ENCODE data around the gene PPP1R26.
"Not testable (repeated sequence)": the region's sequence is repeated elsewhere in the genome, so short reads cannot be mapped to it uniquely, and the experiment has no call there.

The PPP1R26 gene

DNA sequence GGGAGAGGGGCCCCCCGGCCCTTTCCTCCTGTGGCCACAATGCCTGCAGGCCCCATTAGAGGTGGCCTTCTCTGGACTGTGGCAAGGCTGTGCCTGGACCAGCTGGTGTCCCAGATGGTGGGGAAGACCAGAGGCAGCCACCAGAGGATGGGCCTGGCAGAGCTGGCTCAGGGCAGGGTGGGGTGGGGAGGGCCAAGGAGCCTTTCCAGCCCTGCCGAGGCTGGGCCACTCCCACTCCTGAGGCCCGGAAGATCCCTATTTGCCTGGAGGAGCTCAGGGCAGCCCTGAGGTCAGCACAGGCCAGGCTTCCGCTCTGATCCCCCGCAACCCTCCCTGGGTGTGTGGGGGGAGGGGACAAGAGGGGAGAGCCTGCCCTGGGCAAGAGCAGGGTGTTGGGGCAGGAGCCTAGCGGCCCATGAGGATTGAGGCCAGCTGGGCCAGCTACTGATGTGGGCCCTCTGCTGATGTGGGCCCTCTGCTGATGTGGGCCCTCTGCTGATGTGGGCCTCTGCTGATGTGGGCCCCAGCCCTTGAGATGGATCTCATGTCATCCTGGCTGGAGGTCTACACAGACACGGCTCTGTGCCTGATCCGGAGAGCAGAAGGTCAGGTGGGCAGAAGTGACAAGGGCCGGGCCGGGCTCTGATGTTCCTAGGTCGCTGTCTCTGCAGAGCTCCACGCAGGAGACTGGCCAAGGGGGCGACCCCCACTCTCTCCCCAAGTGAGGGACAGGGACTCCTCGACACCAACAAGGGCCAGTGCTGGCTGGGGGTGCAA is 26.9 kb downstream of the PPP1R26 start:
- no peak for DNase-seq

DNA sequence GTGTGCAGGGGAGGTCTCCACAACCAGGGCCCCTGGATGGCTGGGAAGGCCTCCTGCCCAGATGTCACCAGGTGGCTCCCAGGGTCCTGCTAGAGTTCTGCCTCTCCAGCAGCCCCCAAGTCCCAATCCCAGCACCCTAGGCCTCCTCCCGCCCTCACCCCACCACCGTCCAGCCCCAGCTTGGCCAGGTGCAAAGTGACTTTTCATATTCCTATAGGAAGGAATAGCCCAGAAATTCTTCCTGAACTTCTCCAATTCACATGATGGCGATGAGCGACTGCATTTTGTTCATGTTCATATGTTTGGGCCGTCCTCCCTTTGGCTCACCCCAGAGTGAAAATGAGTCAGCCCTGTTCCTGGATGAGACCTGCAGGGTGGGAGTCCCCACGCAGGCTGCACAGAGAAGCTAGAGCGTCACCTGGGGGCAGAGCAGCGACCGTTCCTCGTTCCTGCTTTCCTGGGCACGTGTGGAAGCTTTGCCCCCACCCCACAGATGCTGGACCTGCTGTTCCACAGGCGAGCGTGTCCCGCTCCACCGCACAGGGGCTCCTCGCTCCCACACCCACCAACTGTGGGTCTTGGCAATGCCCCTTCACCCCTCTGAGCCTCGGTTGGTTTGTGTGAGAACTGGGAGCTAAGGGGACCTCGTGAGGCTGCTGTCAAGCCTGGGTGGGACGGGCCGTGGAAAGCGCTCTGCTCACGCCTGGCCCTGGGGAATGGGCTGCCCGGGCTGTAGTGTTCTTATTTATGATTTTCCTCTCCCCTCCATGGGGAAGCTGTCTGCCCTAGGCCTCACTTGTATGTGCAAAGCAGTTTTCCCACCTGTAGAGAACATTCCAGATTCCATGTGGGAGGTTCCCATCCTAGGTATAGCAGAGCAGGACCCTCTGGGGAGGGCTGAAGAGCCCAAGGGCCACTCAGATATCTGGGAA is 27.8 kb downstream of the PPP1R26 start:
- no peak for DNase-seq

DNA sequence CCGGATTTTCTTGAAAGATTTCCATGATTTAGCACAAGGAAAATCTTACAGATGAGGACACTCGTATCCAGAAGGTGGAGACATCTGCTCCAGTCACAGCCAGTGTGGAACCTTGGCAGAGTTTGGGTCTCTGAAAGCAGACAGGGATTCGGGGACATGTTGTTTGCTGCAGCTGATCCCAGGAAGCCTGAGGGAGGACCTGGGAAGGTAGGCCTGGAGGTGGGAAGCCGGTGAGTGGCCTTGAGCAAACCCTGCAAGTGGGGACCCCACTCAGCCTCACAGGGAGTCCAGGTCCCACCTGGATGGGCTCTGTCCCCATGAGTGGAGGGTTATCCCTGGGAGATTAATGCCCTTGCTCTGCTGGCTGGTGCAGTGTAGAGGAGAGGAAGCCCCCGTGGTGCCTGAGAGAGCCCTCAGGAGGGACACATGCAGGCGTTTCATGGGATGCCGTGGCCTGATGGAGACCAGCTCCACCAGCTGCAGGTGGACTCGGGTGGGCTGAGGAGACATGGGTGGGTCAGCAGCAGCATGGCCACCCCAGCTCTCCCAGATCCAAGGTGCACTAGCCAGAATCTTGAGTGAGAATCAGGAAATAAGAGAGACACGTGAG is 28.7 kb downstream of the PPP1R26 start:
- no peak for DNase-seq

DNA sequence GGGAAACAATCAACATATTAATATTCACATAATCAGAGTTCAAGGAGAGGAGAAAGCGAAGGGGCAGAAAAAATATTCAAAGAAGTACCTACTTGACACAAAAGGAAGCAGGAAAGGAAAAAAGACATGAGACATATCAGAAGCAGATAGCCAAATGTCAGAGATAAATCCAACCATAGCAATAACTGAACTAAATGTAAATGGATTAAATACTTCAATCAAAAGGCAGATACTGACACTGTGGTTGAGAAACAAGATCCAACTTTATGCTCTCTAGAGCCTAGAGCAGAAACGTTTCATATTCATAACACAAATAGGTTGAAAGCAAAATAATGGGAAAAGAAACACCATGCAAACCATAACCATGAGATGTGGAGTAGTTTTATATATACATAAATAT is 29.9 kb downstream of the PPP1R26 start:
- DNase-seq, result no peak

DNA sequence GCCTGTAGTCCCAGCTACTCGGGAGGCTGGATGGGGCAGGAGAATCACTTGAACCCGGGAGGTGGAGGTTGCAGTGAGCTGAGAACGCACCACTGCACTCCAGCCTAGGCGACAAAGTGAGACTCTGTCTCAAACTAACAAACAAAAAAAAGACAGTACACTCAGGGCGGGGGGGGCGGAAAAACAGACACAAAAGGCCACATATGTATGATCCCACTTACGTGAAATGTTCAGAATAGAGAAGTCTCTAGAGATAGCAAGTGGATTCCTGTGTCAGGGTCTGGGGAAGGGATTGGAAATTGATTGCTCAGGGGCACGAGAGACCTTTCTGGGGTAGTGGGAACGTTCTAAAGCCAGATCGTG is 32.6 kb downstream of the PPP1R26 start:
- DNase-seq, result no peak

DNA sequence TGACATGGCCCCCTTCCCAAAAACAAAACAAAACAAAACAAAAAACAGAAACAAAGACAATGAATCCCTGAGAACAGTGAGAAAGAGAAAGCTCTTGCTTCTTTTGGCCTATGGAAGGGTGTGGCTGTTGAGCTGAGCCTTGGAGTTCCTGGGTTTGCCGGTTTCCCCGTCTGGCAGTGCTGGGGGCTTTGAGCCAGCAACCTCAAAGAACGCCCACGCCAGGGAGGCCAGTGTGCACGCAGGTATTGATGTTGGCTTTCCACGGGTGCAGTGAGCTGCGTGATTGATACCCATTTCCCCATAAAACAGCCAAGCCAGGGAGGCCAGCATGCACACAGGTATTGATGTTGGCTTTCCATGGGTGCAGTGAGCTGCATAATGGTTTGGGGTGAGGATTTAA is 33.3 kb downstream of the PPP1R26 start:
- DNase-seq, result no peak

DNA sequence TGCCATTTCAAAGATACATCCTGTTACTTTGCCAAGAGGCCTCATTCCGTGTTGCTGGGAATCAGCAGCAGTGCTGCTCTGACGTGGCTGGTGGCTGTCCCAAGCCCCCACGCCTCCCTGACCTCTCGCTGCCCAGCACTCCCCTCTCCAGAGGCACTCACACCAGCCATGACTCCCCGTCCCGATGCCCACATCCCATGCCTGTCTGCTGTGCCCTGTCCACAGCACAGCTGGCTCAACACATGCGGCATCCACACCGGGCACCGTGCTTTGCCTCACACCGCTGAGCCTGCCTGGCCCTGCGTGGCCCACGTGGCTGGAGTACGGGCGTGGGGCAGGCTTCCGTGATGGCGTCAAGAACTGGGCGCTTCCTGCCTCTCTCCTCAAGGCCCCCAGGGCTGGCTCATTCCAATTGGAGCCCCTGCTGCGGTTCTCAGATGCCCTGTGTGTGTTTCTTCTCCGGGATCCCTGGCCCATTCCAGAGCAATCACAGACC is 33.8 kb downstream of the PPP1R26 start:
- DNase-seq, result no peak

DNA sequence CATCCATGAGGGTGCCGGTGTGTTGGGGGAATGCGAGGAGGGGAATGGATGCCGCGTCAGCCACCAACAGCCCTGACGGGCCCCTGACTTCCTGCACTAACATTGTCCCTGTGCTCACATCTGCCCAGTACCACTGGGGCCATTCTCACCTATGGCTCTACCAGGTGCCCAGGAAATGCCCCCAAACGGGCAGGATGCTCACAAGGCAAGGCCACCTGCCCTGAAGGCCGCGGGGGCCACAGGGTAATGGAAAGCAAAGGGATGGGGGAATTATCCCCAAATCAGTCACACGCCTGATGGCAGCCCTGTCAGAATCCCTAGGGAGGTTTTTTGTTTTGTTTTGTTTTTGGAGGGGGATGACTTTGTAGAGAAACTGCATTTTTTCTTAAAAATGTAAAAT is 34.3 kb downstream of the PPP1R26 start:
- DNase-seq, result not testable (repeated sequence)

DNA sequence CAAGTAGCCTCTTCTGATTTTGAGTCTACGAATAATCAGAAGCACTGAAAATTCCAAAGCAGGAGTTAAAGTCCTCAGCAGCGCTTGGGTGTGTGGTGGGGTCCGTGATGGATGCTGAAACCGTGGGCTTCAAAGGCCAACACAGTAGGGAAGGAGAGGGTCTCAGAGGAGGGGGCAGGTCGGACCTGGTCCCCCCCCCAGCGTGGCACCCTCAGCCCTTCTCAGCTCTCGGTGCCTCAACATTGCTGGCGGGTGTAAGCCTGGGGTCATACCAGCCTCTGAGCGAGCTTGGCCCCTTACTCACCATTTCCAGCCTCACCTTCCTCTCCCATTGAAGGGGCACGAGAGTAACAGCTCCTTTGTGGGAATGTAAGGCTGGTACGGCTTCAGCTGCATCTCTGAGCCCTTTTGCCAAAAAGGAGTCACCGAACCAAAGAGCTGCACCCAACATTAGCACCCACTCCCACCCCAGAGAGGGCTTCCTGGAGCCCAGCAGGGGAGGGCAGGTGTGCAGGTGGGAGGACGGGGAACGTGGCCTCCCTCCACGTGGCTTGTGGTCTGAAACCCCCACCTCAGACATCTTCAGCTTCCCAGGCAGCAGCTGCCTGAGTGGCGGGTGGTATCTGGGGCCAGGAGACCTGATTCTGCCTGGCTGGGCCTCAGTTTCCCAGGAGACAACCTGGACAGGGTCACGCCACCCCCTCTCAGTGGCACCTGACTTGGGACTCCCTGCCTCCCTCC is 34.9 kb downstream of the PPP1R26 start:
- no peak for DNase-seq

DNA sequence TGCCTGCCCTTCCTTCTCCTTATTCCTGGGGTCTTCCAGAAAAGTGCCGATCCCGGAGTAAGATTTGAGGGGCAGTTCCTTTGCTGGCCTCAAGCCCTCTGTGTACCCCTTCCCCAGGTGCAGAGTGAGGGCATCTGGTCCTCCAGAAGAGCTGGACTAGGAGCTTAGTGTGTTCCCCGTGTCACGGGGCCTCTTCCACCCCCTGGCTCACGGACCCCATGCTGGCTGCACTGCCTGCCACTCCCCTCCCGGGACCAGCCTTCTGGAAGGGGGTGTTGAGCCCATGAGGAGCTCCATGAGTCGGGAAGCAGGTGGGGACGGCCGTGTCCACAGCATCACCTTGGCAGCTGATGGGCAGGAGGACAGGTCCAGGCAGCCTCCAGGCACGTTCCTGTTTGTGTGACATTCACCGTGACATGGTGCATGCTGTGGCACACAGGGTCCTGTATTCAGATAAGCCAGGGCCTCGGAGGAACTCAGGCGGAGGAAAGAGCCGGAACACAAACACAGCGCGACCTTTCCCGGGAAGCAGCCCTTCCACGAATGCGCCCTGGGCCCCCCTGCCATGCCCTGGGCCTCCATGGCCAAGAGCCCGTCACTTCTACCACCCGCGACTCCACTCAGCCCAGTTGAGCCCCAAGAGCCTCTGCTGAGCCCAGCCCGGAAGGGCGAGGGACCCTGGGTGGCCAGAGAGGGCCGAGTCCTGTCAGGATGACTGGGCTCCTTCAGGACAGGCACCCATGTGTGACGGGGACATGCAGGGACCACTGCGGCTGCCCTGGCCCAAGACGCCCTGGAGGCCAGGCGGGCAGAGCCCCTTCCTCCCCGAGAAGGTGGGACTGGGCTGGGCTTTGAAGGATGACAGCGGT is 35.7 kb downstream of the PPP1R26 start:
- DNase-seq, result no peak

DNA sequence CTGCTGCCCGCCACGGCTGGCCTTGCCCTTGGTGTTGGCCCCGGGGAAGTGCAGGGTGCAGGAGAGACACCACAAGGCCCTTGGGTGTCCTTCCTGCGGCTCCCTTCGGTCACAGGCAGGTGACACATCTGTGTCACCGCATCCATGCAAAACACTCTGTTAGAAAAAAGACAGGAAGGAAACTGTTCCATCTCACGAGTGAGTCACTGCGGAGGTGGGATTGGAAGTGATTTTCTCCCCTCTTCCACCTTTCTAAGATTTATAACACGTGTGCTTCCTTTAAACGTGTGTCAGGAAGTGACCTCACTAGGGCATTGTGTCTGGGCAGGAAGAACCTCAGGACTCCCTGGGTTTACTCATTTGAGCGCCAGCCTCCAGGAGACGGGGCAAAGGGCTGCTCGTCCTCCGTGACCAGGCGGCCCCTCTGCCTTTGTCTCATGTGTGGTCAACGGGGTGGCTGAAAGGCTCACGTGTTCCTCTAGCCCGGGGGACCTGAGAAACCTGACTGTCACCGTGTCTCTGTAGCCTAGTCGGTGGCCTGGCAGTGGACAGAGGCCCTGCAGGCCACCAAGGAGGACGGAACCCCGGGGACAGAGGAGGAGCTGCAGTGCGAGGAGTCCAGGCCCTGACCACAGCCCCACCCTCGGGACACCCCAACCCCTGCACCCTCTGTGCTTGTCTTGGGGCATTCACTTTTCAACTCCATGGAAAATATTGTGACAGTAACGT is 36.7 kb downstream of the PPP1R26 start:
- DNase-seq, result no peak

DNA sequence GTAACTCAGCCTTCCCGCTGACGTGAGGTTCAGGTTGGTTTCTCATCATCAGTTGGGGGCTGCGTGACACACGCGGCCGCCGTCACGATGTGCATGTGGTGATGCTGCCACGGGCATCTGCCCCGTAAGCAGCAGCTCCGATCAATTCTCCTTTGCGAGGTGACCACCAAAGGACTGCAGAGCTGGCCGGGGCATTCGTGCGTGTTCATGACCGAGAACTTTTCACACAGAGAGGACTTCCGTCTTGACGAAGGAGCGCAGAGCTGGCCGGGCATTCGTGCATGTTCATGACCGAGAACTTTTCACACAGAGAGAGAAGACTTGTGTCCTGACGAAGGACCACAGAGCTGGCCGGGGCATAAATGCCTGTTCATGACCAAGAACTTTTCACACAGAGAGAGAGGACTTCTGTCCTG is 37.8 kb downstream of the PPP1R26 start:
- DNase-seq, result no peak

DNA sequence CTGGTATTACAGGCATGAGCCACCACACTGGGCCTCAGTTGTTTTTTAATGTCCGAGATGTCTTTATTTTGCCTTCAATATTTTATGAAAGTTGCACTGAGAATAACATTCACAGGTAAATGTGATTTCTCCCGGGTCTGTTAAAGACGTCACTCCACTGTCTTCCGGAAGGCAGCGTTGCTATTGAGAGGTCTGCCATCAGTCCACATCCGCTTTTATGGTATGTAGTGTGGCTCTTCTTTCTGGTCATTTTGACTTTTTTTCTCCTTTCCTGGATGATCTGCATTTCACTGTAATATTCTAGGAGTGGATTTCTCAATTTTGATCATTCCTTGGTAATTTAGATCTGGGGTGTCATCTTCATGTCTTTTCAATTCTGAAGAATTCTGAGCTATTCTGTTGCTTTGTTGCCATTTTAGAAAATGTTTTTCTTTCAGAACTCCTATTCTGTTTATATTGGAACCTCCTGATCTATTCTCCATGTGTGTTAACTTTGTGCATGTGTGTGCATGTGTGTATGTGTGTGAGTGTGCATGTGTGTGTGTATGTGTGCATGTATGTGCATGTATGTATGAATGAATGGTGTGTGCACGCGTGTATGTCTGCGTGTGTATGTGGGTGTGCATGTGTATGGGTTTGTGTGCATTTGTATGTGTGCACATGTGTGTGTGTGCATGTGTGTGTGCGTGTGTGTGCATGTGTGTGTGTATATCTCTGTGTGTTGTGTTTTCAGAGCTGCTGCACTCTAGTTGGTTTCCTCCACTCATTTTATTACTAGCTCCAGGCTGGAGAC is 39.8 kb downstream of the PPP1R26 start:
- DNase-seq, result no peak

DNA sequence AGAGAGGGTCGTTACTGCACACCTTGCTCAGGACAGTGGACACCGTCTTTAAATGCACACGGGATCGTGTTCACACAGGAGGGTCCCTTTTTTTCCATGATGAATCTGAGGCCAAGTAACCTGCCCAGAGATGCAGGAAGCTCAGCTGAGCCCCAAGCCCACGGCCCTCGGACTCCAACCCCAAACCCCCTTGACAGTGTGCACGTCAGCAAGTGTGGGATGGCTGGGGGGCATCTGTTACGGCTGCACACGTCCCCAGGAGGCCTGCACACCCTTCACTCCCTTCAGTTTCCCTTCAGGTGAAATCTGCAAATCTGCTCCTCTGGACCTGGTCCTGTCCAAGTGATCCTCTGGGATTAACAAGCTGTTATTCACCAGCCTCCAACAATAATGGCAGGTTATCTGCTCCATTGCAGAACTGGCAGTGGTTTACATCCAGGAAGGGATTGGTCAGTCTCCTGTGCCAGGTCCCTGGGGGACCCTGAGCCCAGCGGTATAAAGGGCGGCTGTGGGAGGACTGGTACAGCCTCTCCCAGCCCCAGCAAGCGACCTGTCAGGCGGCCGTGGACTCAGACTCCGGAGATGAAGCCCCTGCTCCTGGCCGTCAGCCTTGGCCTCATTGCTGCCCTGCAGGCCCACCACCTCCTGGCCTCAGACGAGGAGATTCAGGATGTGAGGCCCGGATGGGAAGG is 41.5 kb downstream of the PPP1R26 start, which contains the start of gene LCN1:
TSS of gene LCN1 (plus strand) at position 525 of the 692 bp plus-strand sequence. CDS start at position 583, 58 bp downstream.
- no peak for DNase-seq

DNA sequence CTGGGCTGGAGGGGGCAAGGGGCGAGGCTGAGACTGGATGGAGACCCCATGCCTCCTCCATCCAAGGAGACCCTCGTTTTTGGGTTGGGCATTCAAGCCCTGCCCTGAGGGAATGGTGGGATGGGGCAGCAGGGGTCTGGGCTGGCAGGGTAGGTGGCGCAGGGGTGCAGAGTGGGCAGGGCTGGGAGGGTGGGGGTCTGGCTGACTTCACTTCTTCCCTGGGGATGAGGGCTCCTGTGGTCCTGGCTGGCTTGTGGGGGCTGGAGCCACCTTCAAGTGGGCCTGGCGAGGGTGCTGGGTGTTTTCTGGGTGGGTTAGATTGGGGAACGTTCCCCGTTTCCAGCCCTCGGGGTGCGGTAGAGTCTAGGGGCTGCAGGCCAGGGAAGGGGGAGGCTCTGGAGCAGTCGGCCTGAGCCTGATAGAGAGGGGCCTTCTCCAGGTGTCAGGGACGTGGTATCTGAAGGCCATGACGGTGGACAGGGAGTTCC is 42.1 kb downstream of the PPP1R26 start:
- no peak for DNase-seq

DNA sequence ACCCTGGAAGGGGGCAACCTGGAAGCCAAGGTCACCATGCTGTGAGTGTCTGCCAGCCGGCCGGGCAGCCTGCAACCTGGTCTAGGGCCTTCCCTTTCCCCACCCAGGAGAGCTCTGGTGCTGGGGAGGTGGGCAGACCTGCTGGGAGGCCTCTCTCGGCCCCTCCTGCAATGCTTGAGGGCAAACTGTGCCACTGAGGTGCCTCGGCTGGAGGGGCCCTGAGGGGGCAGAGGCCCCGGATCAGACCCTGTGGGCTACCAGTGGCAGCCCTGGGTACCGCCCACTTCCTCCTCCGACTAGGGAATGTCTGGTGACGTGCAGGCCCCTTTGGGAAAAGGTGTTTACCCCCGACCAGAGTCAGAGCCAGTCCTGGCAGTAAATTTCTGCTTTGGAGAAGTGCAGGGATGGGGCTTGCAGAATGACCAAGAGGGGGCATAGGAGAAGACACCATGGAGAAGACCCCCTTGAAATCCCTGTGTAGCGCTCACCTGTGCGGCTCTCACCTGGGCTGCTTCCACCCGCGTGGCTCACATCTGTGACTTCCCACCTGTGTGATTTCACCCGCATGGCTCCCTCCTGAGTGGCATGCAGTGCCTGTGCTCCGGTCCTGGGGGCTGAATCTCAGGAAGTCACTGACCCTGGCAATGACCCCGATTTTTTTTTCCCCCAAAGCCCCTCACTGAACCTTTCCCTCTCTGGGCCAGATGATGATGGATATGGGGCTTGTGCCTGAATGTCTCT is 42.7 kb downstream of the PPP1R26 start:
- no peak for DNase-seq

DNA sequence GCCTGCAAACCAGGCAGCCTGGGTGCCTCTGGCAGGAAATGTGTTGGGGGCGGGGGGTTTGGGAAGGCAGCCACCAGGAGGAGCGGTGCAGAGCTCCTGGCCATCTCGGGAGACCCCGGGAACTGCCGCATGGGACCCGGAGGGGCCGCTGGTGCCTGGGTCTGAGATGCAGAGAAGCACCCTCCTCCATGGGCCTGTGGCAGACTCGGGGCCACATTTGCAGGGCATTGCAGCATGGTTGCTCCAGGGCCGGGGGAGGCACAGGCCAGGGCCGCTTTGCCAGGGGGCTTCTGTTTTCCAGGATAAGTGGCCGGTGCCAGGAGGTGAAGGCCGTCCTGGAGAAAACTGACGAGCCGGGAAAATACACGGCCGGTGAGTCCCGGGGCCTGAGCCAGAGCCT is 43.3 kb downstream of the PPP1R26 start:
- no peak for DNase-seq

DNA sequence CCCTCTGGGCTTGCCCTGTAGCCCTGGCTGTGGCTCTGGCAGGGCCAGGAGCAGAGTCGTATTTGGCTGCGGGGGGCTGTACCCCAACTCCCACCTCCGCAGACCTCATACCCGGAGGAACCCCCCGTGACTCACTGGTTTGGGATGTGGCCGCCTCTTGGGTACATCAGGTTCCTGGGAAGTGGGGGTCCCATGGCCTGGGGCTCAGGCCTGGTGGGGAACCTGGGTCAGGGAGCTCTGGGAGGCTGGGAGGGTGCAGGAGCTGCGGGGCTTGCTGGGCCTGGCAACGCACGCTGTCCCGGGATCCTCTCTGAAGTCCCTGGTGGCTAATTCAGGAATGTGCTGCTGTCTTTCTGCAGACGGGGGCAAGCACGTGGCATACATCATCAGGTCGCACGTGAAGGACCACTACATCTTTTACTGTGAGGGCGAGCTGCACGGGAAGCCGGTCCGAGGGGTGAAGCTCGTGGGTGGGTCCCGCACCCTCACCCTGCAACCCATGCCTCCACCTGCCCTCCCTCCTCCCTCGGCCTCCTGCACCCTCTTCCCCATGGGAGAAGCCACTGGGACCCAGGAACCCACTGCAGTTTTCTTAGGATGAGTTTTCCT is 44.0 kb downstream of the PPP1R26 start:
- DNase-seq, result no peak

All from CD4-positive, alpha-beta T cell treated with Interleukin-12 subunit alpha and Interleukin-12 subunit beta, for 1 hour (primary cell).